Osteoblast (primary cell): ENCODE data around the gene EXOSC9. TPM values are rescaled to one million over a fixed set of nuclear protein-coding genes. Genes with fewer than 3 reads are reported as not detected.
A peak's percentile ranks its signal among the peaks of the same experiment; 100 is the strongest.

Source experiments
- DNase-seq: peaks from one replicate; pipeline ENCODE4 v3.0.0; 2011; ENCODE audit warnings: low spot score, mixed read lengths; ENCODE audit not compliant: insufficient read length; ENCODE audit errors: missing footprints
- H2AFZ ChIP-seq: 2 replicates; pipeline ENCODE4 v1.6.0; 2011; ENCODE audit warnings: mild to moderate bottlenecking, low read length
- H3K27ac ChIP-seq: 2 replicates; pipeline ENCODE4 v1.5.1; 2011; ENCODE audit warnings: mild to moderate bottlenecking, low read depth, low read length, moderate library complexity
- H3K27me3 ChIP-seq: 2 replicates; pipeline ENCODE4 v1.6.0; 2012; ENCODE audit warnings: mild to moderate bottlenecking, control low read depth, inconsistent platforms, low read length, moderate library complexity; ENCODE audit not compliant: insufficient read depth
- H3K36me3 ChIP-seq: 2 replicates; pipeline ENCODE4 v1.5.1; 2011; ENCODE audit warnings: mild to moderate bottlenecking, low read length, control low read depth, moderate library complexity; ENCODE audit not compliant: insufficient read depth
- H3K4me1 ChIP-seq: 2 replicates; pipeline ENCODE4 v1.5.1; 2011; ENCODE audit warnings: mild to moderate bottlenecking, low read length, control low read depth, moderate library complexity; ENCODE audit not compliant: insufficient read depth
- H3K4me2 ChIP-seq: 2 replicates; pipeline ENCODE4 v1.6.0; 2011; ENCODE audit warnings: mild to moderate bottlenecking, low read length; ENCODE audit not compliant: insufficient read depth
- H3K4me3 ChIP-seq: fragments of 200-600 bp; sonication (generic); 3 replicates; pipeline ENCODE4 v1.5.1; 2012; ENCODE audit warnings: mild to moderate bottlenecking, low read length, inconsistent platforms; ENCODE audit not compliant: insufficient read depth
- H3K79me2 ChIP-seq: 2 replicates; pipeline ENCODE4 v1.6.0; 2012; ENCODE audit warnings: mild to moderate bottlenecking, low read length, control low read depth, inconsistent platforms; ENCODE audit not compliant: insufficient read depth
- H3K9me3 ChIP-seq: 2 replicates; pipeline ENCODE4 v1.5.1; 2011; ENCODE audit warnings: low read depth, low read length, control low read depth
- H4K20me1 ChIP-seq: 2 replicates; pipeline ENCODE4 v1.6.0; 2012; ENCODE audit warnings: mild to moderate bottlenecking, low read length, control low read depth; ENCODE audit not compliant: insufficient read depth
- total RNA-seq: library from RNA; depleted of rRNA; stranded (reverse); fragments of >200 nt; gene quantifications from 2 replicates; pipeline ENCODE4 v1.2.3, GENCODE V29; 2012
- TF ChIP-seq, protein P1 (sequence below): IDR thresholded peaks from 2 replicates; pipeline ENCODE4 v1.5.1; 2011; ENCODE audit warnings: mild to moderate bottlenecking, low read depth, low read length, moderate library complexity; ENCODE audit errors: extremely low read depth

EXOSC9 gene
- total RNA-seq, 1 donor, result 30.8 TPM

DNA sequence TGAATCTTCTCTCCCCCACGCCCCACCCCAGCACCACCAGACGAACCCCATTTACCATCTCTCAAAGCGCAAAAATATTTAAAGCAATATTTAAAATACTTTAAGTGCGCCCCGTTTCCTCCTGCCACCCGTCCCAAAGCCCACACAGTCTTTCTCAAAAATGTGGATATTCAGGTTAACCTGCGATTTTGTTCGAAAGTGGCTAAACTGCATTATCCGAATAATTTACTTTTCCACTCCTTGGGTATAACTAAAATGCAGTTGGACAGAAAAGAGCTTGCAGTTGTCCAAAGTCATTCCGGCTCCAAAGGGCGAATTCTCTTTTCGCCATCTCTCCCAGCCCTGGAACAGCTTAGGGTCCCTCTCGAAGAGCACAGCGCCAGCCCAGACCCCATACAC is 36.8 kb upstream of the EXOSC9 start:
- Histone ChIP-seq H3K4me1 (no peaks in the 10 kb centered on the region), H4K20me1 (no peaks in the 10 kb centered on the region), H3K27me3 (no peaks in the 10 kb centered on the region), H2AFZ (peak overlapping the region; percentile 84), H3K27ac (no peak overlapping the region), H3K4me3 (peak overlapping the region; percentile 75), H3K9me3 (no peaks in the 10 kb centered on the region), H3K79me2 (no peaks in the 10 kb centered on the region), H3K36me3 (no peaks in the 10 kb centered on the region), H3K4me2 (peak overlapping the region; percentile 89)
- no peak for DNase-seq
- TF ChIP-seq, protein P1, sequence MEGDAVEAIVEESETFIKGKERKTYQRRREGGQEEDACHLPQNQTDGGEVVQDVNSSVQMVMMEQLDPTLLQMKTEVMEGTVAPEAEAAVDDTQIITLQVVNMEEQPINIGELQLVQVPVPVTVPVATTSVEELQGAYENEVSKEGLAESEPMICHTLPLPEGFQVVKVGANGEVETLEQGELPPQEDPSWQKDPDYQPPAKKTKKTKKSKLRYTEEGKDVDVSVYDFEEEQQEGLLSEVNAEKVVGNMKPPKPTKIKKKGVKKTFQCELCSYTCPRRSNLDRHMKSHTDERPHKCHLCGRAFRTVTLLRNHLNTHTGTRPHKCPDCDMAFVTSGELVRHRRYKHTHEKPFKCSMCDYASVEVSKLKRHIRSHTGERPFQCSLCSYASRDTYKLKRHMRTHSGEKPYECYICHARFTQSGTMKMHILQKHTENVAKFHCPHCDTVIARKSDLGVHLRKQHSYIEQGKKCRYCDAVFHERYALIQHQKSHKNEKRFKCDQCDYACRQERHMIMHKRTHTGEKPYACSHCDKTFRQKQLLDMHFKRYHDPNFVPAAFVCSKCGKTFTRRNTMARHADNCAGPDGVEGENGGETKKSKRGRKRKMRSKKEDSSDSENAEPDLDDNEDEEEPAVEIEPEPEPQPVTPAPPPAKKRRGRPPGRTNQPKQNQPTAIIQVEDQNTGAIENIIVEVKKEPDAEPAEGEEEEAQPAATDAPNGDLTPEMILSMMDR, result no peak

DNA sequence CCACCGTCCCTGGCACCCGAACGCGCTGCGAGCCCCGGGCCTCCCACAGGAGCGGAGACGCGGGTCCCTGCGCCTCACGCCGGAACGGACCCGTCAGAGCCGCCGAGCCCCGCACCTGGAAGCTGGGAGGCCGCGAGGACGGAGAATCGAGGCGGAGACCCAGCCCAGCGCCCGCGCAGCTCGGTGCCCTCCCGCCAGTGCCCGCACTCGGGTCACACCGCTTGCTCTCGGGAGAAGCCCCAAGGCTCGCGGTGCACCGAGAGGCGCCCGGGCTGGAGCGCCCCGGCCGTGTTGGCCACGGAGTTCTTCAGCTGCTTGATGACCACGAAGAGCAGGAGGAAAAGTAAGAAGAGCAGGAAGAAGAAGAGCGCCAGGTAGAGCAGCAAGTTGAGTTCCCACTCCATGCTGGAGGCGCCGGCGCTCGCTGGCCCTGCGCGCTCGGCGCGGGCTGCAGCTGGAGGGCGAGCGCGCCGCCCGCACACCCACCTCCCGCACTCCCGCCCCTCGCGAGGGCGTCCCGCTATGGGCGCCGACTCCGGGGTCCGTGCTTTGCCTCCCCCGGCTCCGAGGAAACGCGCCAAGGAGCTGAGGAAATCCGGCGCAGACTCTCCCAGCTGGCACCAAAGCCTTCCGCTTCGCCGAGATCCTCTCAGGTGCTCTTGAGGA is 36.3 kb upstream of the EXOSC9 start, which contains the start of gene SMIM43:
TSS of gene SMIM43 (minus strand) at position 463 of the 666 bp plus-strand sequence. CDS start at position 404, 59 bp downstream.
- DNase-seq, result peak; percentile 83
- H3K27me3 ChIP-seq, result no peaks in the 10 kb centered on the region
- no peaks in the 10 kb centered on the region for H3K79me2 ChIP-seq
- no peaks in the 10 kb centered on the region for H3K36me3 ChIP-seq
- peak within 1 kb of the TSS; percentile 75 for H3K4me3 ChIP-seq
- peak within 1 kb of the TSS; percentile 84 for H2AFZ ChIP-seq
- TF ChIP-seq, protein P1, result no peak
- no peaks in the 10 kb centered on the region for H3K4me1 ChIP-seq
- H3K9me3 ChIP-seq, result no peaks in the 10 kb centered on the region
- peak within 1 kb of the TSS; percentile 89 for H3K4me2 ChIP-seq
- H3K27ac ChIP-seq, result no peak within 1 kb of the TSS
- H4K20me1 ChIP-seq, result no peaks in the 10 kb centered on the region

DNA sequence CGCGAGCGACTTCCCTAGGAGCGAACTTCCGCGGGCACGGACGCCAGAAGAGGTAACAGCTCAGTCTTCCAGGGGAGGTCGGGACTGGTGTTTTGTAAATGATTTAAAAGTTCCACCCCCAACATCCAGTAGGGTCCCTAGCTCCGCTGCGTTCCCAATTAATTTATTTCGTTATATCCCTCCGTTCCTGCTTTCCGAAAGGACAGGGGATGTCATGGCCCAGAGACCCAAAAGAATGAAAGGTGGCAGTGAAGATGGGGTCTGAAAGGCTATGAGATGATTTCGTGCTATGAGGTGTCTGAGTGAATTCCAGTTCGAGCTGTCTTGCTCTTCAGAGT is 35.8 kb upstream of the EXOSC9 start:
- H4K20me1 ChIP-seq, result no peaks in the 10 kb centered on the region
- no peaks in the 10 kb centered on the region for H3K79me2 ChIP-seq
- H3K27ac ChIP-seq, result no peak overlapping the region
- no peak for DNase-seq
- no peaks in the 10 kb centered on the region for H3K27me3 ChIP-seq
- peak overlapping the region; percentile 89 for H3K4me2 ChIP-seq
- no peaks in the 10 kb centered on the region for H3K4me1 ChIP-seq
- H3K4me3 ChIP-seq, result peak overlapping the region; percentile 75
- TF ChIP-seq, protein P1, result no peak
- peak overlapping the region; percentile 84 for H2AFZ ChIP-seq
- no peaks in the 10 kb centered on the region for H3K9me3 ChIP-seq
- H3K36me3 ChIP-seq, result no peaks in the 10 kb centered on the region

DNA sequence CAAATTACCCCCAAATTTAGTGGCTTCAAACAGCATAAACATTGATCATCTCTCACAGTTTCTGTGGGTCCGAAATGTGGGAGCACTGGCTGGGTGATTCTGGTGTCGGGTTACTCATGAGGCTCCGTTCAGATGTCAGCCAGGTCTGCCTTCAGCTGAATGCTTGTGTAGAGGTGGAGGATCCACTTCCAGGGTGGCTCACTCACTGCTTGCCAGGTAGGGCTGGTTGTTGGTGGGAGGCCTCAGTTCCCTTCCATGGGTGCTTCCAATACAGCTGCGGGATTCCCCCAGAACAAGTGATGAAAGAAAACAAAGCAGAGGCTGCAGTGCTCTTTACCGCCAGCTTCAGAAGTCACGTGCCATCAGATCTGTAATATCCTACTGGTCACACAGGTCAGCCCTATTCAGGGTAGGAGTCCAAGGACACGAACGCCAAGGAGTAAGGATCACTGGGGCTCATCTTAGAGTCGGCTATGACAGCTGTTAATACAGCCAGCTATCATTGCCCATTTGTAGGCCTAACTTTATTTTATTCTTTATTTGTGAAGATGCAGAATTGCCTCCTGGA is 35.1 kb upstream of the EXOSC9 start:
- H3K4me1 ChIP-seq, result no peaks in the 10 kb centered on the region

More for the DNA sequence above, 35.1 kb upstream of the EXOSC9 start:
- Histone ChIP-seq H3K27ac (no peak overlapping the region), H3K36me3 (no peaks in the 10 kb centered on the region), H3K4me2 (no peak overlapping the region), H2AFZ (peak overlapping the region; percentile 84), H4K20me1 (no peaks in the 10 kb centered on the region), H3K79me2 (no peaks in the 10 kb centered on the region), H3K27me3 (no peaks in the 10 kb centered on the region), H3K4me3 (no peak overlapping the region), H3K9me3 (no peaks in the 10 kb centered on the region)
- TF ChIP-seq, protein P1, result no peak
- DNase-seq, result no peak
